ENCODE results near the gene SYNJ2. TPM values are rescaled to one million over a fixed set of nuclear protein-coding genes. Genes with fewer than 3 reads are reported as not detected.
A peak's percentile ranks its signal among the peaks of the same experiment; 100 is the strongest.

SYNJ2 gene
- polyA plus RNA-seq, 2 of the 4 experiments (the other 2 are of a cell fraction), result 22.3 to 26.5 TPM

DNA sequence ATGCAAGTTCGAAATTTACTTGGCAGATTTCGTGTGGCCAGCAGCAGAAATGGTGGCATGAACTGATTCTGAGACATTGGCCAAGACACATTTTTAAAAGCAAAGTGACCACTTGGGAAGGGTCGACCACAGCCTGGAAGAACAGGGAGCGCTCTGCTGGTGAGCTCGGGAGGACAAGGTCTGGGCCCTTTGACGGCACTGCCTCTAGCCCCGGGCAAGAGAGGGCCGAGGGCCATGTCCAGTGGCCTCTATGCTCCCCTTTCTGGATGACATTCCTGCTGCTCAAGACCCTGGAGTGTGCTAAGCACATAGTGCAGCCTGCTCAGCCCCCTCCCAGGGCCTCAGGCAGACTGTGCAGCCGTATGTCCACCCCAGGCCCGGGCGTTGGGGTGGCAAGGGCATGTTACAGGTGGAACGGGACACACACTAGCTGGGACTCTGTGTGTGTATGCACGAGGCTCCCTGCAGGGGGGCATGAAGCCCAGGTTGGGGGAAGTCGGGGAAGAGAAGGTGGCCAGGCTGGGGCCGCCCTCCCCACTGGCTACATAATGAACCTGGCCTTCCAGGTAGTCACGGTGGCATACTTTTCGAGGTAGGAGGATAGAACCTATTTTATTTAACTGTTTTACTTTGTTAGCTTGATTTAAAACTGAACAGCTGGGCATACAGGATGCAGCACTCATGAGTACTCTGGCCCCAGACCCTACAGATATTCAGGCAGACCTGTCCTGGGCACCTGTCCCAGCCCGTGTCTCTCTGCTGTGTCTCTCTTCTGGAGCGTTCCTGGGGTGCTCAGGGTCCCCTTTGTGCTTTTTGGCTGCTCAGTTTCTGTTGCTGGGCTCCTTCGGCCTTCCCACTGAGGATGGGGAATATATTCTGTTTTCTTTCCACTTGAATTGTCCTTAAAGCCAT, 6.4 kb downstream of the SYNJ2 start:
- no peak for DNase-seq (ENCODE audit: low read depth in 1 of 2, low spot score in 1 of 2)
- Histone ChIP-seq H3K4me3 (no peak overlapping the region), H3K4me1 (peaks cover 82% of the 10 kb centered on the region), H3K27ac (peak overlapping the region; percentile 39 to 82; a peak in 5 of 6 replicates), H3K4me2 (peak overlapping the region; percentile 87), H3K9me3 (no peaks in the 10 kb centered on the region)
- CTCF ChIA-PET, result interaction anchor here (2.1 to 2.5 kb wide), 3 partner anchors 38 to 84 kb away, joined by 8 to 10 read pairs (median 8); no protein-coding TSS in a partner anchor
- ATAC-seq, result no peak
- FAIRE-seq, result no peak
- TF ChIP-seq CBX2 (IDR thresholded peaks at IDR 0.05; ENCODE audit: borderline replicate concordance, low read depth), result no peak
- no peak for TF ChIP-seq ZFP36 (IDR thresholded peaks at IDR 0.05; ENCODE audit: borderline replicate concordance, partially characterized antibody)
- TF ChIP-seq FOXS1 (CRISPR knock-in tag; IDR thresholded peaks at IDR 0.05), result no peak
- TF ChIP-seq, protein P1, sequence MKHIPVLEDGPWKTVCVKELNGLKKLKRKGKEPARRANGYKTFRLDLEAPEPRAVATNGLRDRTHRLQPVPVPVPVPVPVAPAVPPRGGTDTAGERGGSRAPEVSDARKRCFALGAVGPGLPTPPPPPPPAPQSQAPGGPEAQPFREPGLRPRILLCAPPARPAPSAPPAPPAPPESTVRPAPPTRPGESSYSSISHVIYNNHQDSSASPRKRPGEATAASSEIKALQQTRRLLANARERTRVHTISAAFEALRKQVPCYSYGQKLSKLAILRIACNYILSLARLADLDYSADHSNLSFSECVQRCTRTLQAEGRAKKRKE (CRISPR knock-in tag; IDR thresholded peaks at IDR 0.05; ENCODE audit: low read depth), result no peak
- no peak for TF ChIP-seq HOXA7 (CRISPR knock-in tag; IDR thresholded peaks at IDR 0.05)
- TF ChIP-seq TP53 (CRISPR knock-in tag; IDR thresholded peaks at IDR 0.05), result no peak
- TF ChIP-seq MAZ (IDR thresholded peaks at IDR 0.05; ENCODE audit: borderline replicate concordance, low read depth, low read length), result no peak
- TF ChIP-seq PHF8 (IDR thresholded peaks at IDR 0.05; ENCODE audit: borderline replicate concordance, low read depth), result no peak
- no peak for TF ChIP-seq GATA3 (IDR thresholded peaks at IDR 0.05; ENCODE audit: borderline replicate concordance)
- TF ChIP-seq, protein P2, sequence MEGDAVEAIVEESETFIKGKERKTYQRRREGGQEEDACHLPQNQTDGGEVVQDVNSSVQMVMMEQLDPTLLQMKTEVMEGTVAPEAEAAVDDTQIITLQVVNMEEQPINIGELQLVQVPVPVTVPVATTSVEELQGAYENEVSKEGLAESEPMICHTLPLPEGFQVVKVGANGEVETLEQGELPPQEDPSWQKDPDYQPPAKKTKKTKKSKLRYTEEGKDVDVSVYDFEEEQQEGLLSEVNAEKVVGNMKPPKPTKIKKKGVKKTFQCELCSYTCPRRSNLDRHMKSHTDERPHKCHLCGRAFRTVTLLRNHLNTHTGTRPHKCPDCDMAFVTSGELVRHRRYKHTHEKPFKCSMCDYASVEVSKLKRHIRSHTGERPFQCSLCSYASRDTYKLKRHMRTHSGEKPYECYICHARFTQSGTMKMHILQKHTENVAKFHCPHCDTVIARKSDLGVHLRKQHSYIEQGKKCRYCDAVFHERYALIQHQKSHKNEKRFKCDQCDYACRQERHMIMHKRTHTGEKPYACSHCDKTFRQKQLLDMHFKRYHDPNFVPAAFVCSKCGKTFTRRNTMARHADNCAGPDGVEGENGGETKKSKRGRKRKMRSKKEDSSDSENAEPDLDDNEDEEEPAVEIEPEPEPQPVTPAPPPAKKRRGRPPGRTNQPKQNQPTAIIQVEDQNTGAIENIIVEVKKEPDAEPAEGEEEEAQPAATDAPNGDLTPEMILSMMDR (IDR thresholded peaks at IDR 0.05), result no peak
- no peak for TF ChIP-seq PBX3 (IDR thresholded peaks at IDR 0.05)
- no peak for TF ChIP-seq FOSL2 (IDR thresholded peaks at IDR 0.05)
- no peak for TF ChIP-seq FOSL2 (CRISPR knock-in tag; IDR thresholded peaks at IDR 0.05)
- TF ChIP-seq, protein P3, sequence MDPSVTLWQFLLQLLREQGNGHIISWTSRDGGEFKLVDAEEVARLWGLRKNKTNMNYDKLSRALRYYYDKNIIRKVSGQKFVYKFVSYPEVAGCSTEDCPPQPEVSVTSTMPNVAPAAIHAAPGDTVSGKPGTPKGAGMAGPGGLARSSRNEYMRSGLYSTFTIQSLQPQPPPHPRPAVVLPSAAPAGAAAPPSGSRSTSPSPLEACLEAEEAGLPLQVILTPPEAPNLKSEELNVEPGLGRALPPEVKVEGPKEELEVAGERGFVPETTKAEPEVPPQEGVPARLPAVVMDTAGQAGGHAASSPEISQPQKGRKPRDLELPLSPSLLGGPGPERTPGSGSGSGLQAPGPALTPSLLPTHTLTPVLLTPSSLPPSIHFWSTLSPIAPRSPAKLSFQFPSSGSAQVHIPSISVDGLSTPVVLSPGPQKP (IDR thresholded peaks at IDR 0.05; ENCODE audit: low read depth, low read length), result no peak
- TF ChIP-seq HMGXB4 (CRISPR knock-in tag; IDR thresholded peaks at IDR 0.05; ENCODE audit: borderline replicate concordance), result no peak
- WGBS (ENCODE audit: missing lambda C conversion rate), result 87% methylated on average over 15 of the region's 20 CpGs
- POLR2A ChIA-PET, result no interaction called here

DNA sequence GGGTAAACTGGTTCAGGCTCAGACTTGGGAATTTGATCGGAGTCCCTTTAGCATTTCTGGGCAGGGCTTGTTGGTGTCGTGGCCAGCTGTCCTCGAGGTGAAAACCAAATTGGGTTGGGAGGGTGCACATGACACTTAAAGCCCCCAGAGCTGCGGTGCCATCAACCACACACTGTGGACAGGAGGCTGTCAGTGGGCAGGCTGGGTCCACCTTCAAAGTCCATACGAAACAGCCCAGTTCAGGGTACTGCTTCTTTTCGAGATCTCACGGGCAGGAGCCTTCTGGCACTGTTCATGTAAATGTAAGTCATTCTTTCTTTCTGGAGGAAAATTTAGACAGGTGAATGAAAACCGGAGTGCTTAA, 7.0 kb downstream of the SYNJ2 start:
- FAIRE-seq, result no peak
- H3K4me1 ChIP-seq, result peaks cover 84% of the 10 kb centered on the region
- H3K9me3 ChIP-seq, result no peaks in the 10 kb centered on the region
- TF ChIP-seq FOXS1 (CRISPR knock-in tag; IDR thresholded peaks at IDR 0.05), result no peak
- TF ChIP-seq USF2 (IDR thresholded peaks at IDR 0.05), result no peak
- TF ChIP-seq EHF (CRISPR knock-in tag; IDR thresholded peaks at IDR 0.05), result no peak
- no peak for TF ChIP-seq CHD4 (IDR thresholded peaks at IDR 0.05; ENCODE audit: borderline replicate concordance)
- no peak for TF ChIP-seq ZSCAN20 (CRISPR knock-in tag; IDR thresholded peaks at IDR 0.05)
- TF ChIP-seq HOXA7 (CRISPR knock-in tag; IDR thresholded peaks at IDR 0.05), result no peak
- TF ChIP-seq ZNF302 (CRISPR knock-in tag; IDR thresholded peaks at IDR 0.05), result no peak
- TF ChIP-seq FOSB (CRISPR knock-in tag; IDR thresholded peaks at IDR 0.05), result no peak
- ATAC-seq, result no peak
- peak overlapping the region; percentile 39 to 82; a peak in 4 of 6 replicates for H3K27ac ChIP-seq
- CTCF ChIA-PET, result interaction anchor here (2.1 kb wide), 1 partner anchor 83 kb away, joined by 10 read pairs; no protein-coding TSS in a partner anchor
- 89% methylated on average over 8 of the region's 8 CpGs for WGBS (ENCODE audit: missing lambda C conversion rate)
- POLR2A ChIA-PET, result no interaction called here
- H3K4me3 ChIP-seq, result no peak overlapping the region
- peak overlapping the region; percentile 87 for H3K4me2 ChIP-seq
- DNase-seq (ENCODE audit: low read depth in 1 of 2, low spot score in 1 of 2), result no peak
